ENCODE results near the gene HACD4. TPM values are rescaled to one million over a fixed set of nuclear protein-coding genes. Genes with fewer than 3 reads are reported as not detected.

HACD4 gene
- total RNA-seq, 4 donors from 2014 or later, result 0.15 to 0.71 (median 0.44) TPM

DNA sequence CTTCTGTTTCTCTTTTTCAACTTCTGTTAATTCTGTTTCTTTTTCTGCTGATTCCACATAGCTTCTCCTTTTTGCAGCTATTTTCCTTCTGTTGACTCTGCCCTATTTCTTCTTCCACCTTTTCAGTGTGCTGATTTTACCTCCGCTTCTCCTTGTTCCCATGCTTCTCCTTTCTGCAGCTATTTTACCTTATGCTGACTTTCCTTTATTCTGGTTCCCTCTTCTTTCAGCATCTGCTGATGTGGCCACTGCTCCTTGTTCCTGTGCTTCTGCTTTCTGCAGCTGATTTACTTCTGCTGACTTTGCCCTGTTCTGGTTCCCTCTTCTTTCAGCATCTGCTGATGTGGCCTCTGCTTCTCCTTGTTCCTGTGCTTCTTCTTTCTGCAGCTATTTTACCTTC, 58.8 kb downstream of the HACD4 start:
- no peak for TF ChIP-seq POLR2A (IDR thresholded peaks at IDR 0.05)
- TF ChIP-seq, protein P1, sequence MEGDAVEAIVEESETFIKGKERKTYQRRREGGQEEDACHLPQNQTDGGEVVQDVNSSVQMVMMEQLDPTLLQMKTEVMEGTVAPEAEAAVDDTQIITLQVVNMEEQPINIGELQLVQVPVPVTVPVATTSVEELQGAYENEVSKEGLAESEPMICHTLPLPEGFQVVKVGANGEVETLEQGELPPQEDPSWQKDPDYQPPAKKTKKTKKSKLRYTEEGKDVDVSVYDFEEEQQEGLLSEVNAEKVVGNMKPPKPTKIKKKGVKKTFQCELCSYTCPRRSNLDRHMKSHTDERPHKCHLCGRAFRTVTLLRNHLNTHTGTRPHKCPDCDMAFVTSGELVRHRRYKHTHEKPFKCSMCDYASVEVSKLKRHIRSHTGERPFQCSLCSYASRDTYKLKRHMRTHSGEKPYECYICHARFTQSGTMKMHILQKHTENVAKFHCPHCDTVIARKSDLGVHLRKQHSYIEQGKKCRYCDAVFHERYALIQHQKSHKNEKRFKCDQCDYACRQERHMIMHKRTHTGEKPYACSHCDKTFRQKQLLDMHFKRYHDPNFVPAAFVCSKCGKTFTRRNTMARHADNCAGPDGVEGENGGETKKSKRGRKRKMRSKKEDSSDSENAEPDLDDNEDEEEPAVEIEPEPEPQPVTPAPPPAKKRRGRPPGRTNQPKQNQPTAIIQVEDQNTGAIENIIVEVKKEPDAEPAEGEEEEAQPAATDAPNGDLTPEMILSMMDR (IDR thresholded peaks at IDR 0.05 in 4 of 5, conservative IDR thresholded peaks at IDR 0.05 in 1 of 5), result no peak
- ATAC-seq (no peak), DNase-seq (no peak)
- H3K9me3 ChIP-seq, result no peaks in the 10 kb centered on the region
- H3K4me3 ChIP-seq, result no peak overlapping the region
- in situ Hi-C loops (cut with MboI; ENCODE audit: low sequenced_read_pairs in 4 of 4) (no loop called here), intact Hi-C loops (cut with DNase I; ENCODE audit: low total_unique reads) (no loop called here)
- no peak overlapping the region for H3K27ac ChIP-seq
- no peaks in the 10 kb centered on the region for H3K4me1 ChIP-seq
- peaks cover 0 to 13% of the 10 kb centered on the region in 2 donors for H3K36me3 ChIP-seq
- no peaks in the 10 kb centered on the region for H3K27me3 ChIP-seq

DNA sequence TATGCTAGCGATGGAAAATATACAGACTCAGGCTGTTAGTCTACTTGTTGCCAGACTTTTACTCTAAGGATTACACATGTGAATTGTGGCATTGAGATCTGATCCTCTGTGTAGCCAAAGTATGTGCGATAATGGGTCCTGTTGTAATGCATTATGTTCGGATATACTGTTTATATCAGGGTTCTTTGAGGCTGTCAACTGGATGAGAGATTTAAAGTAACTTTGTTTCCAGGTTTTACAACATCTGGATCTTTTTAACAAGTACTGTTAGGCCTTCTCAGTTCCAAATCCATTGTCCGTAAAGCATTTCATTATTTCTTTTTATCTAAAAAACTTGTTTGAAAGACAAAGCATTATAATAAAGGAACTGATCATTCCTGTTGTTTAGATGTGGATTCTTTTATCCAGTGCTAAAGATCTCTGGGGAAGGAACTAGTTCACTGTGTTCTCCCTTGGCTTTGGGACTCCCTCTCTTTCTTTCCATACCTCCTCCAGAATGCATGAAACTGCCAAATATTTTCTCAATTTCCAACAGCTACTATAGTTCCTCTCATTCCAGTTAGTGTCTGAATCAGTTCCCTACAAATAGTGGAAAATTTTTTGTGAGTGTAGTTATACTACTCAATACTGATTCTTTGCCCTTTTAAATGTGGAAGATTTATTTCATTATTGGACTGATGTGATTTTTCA, 68.8 kb downstream of the HACD4 start:
- Histone ChIP-seq H3K27me3 (no peaks in the 10 kb centered on the region), H3K4me1 (no peaks in the 10 kb centered on the region), H3K9me3 (no peaks in the 10 kb centered on the region), H3K36me3 (no peaks in the 10 kb centered on the region), H3K27ac (no peak overlapping the region), H3K4me3 (no peak overlapping the region)
- no peak for ATAC-seq
- TF ChIP-seq POLR2A (IDR thresholded peaks at IDR 0.05), result no peak
- TF ChIP-seq, protein P1 (IDR thresholded peaks at IDR 0.05 in 4 of 5, conservative IDR thresholded peaks at IDR 0.05 in 1 of 5), result no peak
- in situ Hi-C loops (cut with MboI; ENCODE audit: low sequenced_read_pairs in 4 of 4) (no loop called here), intact Hi-C loops (cut with DNase I; ENCODE audit: low total_unique reads) (no loop called here)
- DNase-seq, result no peak

DNA sequence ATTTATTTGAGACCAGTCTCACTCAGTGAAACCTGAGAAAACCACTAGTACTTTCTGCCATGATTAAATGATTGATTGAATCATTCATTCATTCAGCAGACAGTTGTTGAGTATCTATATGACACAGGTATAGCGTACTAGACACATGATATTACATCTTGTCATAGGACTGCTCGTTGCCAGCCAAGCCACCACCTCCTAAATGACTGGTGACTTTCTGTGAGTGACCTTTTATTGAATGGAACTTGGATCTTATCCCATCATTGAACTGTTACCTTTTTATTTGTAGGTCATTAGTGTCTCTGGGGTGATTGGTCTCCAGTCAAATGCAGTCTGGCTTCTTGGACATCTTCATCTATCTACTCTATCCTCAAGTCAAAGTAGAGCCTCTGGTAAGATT, 80.7 kb downstream of the HACD4 start:
- Histone ChIP-seq H3K4me1 (no peaks in the 10 kb centered on the region), H3K4me3 (no peak overlapping the region), H3K27ac (no peak overlapping the region), H3K27me3 (no peaks in the 10 kb centered on the region), H3K9me3 (no peaks in the 10 kb centered on the region), H3K36me3 (peaks cover 0 to 34% of the 10 kb centered on the region in 2 donors)
- no peak for ATAC-seq
- TF ChIP-seq, protein P1 (IDR thresholded peaks at IDR 0.05 in 4 of 5, conservative IDR thresholded peaks at IDR 0.05 in 1 of 5), result no peak
- no peak for TF ChIP-seq POLR2A (IDR thresholded peaks at IDR 0.05)
- DNase-seq, result no peak
- intact Hi-C loops (cut with DNase I; ENCODE audit: low total_unique reads), result no loop called here
- in situ Hi-C loops (cut with MboI; ENCODE audit: low sequenced_read_pairs in 4 of 4), result no loop called here

Other genes starting within 250 kb of the HACD4 start
- gene IFNB1, start 46.3 kb upstream of the HACD4 start, total RNA-seq, result not detected
- gene IFNW1, start 110.2 kb upstream of the HACD4 start, total RNA-seq, result not detected
- gene IFNA21, start 135.0 kb upstream of the HACD4 start, total RNA-seq, result not detected
- not detected for gene IFNA4, start 155.9 kb upstream of the HACD4 start, total RNA-seq
- not detected for gene IFNA7, start 170.6 kb upstream of the HACD4 start, total RNA-seq
- gene IFNA10, start 175.5 kb upstream of the HACD4 start, total RNA-seq, result not detected
- not detected for gene IFNA16, start 185.7 kb upstream of the HACD4 start, total RNA-seq
- gene IFNA17, start 196.6 kb upstream of the HACD4 start, total RNA-seq, result not detected
- not detected for gene IFNA14, start 208.4 kb upstream of the HACD4 start, total RNA-seq

Data from gastrocnemius medialis (tissue), 4 donors.